ENCODE measurements around the gene NHS.

- TF ChIP-seq CTCF (IDR thresholded peaks at IDR 0.05; ENCODE audit: insufficient read depth, low read depth, low read length) (no peak), EZH2 (IDR thresholded peaks at IDR 0.05; ENCODE audit: insufficient read depth, low read length) (no peak)
Measured at GRCh38 chrX:17511556-17511955, 136.6 kb downstream of the NHS start.
